HuH-7 (cell line): ENCODE data around the gene PRKRIP1.
"Not testable (repeated sequence)": the region's sequence is repeated elsewhere in the genome, so short reads cannot be mapped to it uniquely, and the experiment has no call there.

Experiments
- DNase-seq: peaks from one replicate; pipeline ENCODE4 v3.0.0; 2011; ENCODE audit warnings: low spot score

Gene PRKRIP1

DNA sequence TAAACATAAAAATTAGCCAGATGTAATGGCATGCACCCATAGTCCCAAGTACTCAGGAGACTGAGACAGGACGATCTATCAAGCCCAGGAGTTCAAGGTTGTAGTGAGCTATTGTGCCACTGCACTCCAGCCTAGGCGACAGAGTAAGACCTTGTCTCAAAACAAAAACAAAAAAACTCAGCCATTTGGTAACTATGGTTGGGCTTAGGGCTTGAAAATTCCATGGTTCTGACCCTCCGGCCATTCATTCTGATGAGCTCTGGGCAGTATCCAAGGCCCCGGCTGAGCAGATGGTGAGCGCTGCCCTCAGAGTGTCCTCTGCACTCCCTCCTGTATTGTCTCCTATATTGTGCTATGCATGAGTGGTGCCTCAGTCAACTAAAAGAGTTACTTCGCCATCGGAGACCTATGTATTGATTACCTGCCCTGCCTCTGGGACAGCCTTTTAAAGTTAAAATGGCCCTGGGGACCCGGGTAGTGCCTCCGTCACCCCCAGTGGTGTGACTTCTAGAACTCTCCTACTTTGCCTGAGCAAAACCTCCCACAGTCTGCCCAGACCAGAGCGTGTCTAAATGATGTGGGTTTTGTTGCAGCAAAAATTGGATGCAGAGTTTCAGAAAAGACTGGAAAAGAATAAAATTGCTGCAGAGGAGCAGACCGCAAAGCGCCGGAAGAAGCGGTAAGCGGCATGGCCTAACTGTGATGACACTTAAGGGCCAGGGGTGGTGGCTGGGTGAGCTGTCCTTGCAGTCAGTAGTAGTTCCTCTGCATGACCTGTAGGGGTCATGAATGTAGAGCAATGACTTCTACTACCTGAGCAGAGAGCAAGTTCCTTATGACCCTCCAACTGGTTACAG lies 8.1 kb downstream of the PRKRIP1 start:
- DNase-seq = peak; percentile 85

DNA sequence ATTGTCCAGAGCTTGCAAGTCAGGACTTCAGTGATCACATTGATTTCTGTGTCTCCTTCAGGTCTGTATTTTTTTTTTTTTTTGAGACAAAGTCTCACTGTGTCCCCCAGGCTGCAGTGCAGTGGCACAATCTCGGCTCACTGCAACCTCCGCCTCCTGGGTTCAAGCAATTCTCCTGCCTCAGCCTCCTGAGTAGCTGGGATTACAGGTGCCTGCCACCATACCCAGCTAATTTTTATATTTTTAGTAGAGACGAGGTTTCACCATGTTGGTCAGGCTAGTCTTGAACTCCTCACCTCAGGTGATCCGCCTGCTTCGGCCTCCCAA lies 8.7 kb downstream of the PRKRIP1 start:
- DNase-seq = not testable (repeated sequence)

DNA sequence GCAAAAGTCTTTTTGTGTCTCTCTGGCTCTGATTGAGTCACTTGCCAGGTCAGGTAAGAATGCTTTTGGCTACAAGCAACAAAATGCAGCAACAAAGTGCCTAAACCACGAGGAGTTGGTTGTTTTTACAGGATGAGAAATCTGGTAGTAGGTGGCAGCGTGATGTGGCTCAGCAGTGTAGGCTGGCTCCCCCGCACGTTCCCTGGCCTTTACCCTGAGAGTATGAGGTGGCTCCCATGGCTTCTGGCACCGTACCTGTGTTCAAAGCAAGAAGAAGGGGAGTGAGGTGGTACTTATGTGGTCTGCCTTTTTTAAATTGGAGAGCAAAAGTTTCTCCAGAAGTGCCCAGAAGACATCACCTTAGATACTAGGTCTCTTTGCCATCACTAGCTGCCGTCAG lies 11.7 kb downstream of the PRKRIP1 start:
- DNase-seq = no peak

DNA sequence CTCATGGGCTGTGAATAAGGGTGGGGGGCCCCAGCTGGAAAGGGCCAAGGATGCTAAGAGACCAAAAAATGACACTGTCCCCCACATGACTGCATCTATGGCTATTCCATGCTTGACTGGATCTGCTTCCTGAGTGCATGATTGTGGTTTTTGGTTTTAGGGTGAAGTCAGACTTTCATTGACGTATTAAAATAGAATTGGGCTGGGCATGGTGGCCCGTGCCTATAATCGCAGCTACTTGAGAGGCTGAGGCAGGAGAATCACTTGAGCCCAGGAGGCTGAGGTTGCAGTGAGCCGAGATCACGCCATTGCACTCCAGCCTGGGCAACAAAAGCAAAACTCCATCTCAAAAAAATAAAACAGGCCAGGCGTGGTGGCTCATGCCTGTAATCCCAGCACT lies 12.4 kb downstream of the PRKRIP1 start:
- DNase-seq = not testable (repeated sequence)

DNA sequence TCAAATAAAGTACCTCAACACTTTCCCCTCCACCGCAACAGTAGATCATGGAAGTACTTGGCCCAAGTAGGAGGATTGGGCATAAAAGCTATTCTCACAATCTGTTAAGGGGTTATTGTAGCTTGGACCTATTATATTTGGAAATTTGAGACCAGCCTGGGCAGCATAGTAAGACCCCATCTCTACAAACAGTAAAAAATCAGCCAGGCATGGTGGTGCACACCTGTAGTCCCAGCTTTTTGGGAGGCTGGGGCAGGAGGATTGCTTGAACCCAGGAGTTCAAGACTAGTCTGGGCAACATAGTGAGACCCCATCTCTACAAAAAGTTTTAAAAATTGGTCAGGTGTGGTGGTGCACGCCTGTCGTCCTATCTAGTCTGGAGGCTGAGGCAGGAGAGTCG lies 13.2 kb downstream of the PRKRIP1 start:
- no peak for DNase-seq

DNA sequence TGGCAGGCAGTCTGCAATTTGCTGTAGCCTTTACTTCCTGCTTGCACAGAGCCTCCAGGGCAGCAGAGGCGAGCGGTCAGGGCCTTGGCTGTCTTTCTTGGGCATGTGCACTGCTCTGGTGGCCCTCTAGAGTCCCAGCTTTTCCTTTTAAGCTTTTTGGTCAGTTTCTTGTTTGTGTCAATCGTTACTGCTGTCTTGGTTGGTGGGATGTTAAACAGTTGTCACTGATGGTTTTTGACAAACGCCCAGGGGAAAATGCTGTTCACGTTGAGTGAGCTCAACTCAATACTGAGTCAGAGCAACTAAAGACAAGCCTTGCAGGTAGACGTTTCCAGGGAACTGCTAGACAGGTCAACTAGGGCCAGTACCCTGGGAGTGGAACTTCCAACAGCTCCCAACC lies 14.0 kb downstream of the PRKRIP1 start:
- no peak for DNase-seq

DNA sequence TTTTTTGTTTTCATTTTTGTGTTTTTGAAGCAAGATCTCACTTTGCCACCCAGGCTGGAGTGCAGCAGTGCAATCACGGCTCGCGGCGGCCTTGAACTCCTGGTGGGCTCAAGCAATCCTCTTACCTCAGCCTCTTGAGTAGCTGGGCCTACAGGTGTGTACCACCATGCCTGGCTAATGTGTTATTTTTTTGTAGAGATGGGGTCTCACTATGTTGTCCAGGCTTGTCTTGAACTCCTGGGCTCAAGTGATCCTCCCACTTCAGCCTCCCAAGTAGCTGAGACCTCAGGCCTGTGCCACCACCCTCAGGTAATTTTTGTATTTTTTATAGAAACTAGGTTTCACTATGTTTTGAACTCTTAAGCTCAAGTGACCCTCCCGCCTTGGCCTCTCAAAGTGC lies 14.8 kb downstream of the PRKRIP1 start:
- DNase-seq = no peak

DNA sequence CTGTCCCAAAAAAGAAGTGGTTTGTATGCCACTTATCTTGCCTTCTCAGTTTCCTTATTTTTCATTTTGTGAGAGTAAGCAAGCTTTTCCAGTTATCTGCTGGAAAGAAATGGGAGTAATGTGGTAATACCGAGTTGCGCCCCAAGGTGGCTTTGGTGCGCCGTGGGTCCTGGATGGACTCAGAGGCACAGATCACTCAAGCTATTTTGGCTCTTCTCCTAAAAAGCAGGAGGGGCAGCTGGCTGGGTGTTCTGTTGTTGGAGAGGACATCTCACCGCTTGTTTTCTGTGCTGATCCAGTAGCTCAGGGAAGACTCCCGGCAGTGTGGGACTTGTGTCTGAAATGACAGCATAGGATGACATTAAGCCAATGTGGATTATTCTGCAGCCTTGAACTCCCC lies 16.4 kb downstream of the PRKRIP1 start:
- DNase-seq = peak; percentile 46

DNA sequence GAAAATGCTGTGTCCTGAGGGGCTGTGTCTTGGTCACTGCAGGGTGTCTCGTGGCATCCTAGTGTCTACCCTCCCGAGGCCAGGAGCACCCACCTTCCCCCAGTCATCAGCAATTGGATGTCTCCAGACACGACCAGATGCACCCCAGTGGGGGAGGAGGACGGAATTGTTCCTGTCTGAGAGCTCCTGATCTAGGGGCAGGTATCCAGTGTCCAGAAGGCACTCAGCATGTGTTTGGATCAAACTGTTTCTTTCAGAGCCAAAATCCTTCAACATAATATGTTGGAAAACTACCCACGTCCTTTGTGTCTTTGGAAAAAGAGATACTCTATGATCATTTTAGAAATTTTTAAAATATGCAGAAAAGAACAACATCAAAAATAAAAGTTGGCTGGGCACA lies 16.9 kb downstream of the PRKRIP1 start:
- no peak for DNase-seq

DNA sequence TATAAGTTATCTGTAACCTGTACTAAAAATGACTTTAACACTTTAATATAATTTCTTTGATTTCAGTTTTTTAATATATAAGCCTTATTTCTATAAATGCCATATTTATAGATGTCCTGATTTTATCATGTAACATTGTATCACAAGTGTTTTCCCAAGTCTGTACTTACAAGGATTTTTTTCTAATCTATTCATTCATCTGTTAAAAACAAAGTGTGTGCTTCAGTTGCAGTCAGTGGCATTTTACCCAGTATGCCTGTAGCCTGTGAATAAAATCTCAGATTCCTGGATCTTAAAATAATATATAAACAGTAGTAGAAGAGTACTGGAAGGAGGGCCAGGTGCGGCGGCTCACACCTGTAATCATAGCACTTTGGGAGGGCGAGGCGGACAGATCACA lies 17.4 kb downstream of the PRKRIP1 start:
- DNase-seq = no peak

DNA sequence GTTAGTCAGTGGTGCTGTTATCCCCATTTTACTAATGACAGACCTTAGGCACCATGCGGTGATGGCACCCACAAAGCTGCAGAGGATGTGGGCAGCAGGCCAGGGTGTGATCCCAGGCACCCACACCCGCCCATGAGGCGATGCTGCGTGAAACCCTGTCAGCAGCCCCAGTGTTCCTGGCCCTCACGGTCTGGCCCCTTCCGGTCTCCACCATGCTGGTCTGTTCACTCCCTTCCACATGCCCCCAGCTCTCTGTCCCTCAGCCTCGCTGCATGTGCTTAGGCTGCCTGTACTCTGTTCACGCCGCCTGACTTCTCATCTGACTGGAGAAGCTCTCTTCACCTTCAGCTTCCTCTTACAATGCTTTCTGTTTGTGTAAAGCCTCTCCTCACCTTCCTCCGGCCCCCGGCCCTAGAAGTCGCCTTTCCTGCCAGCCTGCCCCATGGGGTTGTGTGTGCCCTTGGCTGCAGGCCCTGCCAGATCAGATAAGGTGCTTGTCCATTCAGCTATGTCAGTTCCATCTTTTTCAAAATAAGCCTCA lies 19.6 kb downstream of the PRKRIP1 start:
- no peak for DNase-seq

DNA sequence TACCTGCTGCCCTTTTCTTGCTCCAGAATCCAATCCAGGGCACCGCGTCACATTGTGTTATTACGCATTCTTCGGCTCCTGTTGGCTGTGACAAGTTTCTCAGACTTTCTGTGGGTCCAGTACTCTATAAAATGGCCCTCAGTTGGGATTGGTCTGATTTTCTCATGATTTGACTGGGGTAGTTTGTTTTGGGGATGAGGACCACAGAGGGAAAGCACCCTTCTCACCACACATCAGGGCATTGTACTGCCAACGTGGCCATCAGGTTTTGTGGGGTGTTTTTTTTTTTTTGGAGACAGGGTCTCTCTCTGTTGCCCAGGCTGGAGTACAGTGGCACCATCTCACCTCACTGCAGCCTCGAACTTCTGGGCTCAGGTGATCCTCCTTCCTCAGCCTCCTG lies 20.2 kb downstream of the PRKRIP1 start:
- DNase-seq = no peak

DNA sequence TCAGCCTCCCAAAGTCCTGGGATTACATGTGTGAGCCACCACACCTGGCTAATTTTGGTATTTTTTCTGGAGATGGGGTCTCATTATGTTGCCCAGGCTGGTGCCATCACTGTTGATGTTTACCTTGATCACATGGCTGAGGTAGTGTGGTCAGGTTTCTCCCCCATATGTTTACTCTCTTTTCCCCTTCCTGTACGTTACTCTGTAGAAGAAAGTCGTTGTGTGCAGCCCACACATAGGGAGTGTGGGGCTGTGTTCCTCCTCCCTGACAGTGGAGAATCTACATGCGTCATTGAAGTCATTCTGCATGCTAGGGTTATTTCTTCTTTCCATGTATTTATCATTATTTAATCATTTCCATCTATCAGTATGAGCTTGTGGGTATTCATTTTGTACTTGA lies 20.9 kb downstream of the PRKRIP1 start:
- no peak for DNase-seq

DNA sequence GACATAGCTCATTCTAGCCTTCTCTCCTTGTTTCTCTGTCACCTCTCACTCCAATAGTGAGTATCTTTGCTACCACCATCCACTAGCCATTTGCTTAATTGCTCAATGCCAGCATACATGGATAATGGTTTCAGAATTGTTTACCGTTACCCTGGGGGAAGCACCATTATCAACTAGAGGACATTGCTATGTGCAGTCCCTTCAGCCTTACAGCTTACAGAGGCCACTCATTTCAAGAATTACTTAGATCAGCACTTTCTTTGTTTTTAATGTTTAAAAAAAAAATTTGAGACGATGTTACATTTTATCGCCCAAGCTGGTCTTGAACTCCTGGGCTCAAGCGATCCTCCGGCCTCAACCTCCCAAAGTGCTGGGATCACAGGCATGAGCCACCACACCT lies 22.4 kb downstream of the PRKRIP1 start:
- no peak for DNase-seq

DNA sequence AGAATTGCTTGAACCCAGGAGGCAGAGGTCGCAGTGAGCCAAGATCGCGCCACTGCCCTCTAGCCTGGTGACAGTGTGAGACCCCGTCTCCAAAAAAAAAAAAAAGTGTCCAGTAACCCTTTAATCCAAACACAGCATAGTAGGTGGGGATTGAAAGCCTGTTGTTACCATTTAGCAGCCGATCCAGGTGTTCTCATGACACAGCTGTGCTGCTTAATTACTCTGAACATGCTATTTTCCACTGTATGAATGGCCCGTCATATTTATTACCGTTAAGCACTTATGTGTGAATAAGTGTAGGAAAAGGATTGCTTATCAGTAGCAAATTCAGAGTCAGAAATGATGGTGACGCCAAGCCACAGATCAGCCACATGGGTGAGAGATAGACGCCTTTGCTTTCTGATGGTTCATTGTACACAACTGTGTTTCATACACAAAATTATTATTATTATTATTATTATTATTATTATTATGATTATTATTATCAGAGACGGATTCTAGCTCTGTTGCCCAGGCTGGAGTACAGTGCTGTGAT lies 25.6 kb downstream of the PRKRIP1 start:
- no peak for DNase-seq

DNA sequence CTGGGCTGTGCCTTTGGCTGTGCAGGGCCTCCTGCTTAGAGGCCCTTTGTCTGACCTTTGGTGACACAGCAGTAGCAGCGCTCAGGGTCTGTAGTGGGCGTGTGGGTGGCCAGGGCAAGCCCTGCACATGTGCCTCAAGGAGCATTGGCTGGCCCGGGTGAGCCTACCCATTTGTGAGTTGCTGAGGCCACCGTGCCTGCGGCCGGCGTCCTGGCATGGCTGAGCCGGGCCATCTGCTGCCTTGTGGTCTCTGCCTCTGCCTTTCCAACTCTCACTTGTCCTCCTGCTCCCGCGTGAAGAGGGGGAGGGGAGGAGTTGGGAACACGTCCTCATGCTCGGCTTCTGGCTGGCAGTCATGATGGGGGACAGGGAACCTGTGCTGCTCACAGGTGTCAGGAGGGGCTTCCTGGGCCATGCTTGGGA lies 28.0 kb downstream of the PRKRIP1 start:
- no peak for DNase-seq

DNA sequence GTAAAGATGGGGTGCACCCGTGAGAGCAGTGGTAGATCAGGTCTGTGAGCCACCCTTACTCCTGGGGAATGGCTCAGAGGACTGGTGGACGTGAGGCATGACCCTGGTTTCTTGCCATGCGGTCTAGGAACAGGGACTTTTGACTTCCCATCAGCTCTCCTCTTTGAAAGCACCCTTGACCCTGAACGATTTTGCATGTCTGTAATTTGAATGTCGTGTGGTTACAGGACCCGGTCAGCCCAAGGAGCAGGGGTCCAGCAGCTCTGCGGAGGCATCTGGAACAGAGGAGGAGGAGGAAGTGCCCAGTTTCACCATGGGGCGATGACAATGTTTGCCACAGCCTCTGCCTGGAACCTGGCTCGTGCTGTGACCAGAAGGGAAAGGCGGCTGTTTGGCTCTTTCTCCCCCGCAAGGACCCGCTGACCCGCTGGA lies 28.6 kb downstream of the PRKRIP1 start:
- no peak for DNase-seq

DNA sequence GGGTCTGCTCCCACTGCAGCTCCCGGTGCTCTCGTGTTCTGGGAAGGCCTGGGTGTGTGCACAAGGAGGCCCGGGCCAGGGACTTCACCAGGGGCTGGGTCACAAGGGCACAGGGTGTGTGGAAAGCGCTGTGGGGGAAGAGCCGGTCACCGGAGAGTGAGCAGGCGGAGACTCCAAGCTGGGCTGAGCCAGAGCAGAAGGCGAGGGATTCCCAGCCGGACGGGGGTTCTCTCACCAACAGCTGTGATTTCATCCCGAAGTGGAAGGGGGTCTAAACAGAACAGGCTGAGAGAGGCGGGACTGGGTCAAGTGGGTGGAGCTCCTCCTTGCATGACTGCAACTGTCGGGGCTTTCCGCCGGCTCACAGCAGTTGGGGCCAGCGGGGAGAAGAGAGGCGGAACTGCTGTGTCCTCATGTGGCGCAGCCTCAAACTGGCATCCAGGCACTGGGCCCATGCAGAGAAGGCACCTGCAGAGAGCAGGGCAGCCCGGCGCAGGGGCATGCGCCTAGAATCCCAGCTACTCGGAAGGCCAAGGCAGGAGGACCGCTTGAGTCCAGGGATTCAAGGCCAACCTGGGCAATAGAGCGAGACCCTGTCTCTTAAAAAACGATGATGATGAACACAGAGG lies 29.6 kb downstream of the PRKRIP1 start:
- DNase-seq = no peak

DNA sequence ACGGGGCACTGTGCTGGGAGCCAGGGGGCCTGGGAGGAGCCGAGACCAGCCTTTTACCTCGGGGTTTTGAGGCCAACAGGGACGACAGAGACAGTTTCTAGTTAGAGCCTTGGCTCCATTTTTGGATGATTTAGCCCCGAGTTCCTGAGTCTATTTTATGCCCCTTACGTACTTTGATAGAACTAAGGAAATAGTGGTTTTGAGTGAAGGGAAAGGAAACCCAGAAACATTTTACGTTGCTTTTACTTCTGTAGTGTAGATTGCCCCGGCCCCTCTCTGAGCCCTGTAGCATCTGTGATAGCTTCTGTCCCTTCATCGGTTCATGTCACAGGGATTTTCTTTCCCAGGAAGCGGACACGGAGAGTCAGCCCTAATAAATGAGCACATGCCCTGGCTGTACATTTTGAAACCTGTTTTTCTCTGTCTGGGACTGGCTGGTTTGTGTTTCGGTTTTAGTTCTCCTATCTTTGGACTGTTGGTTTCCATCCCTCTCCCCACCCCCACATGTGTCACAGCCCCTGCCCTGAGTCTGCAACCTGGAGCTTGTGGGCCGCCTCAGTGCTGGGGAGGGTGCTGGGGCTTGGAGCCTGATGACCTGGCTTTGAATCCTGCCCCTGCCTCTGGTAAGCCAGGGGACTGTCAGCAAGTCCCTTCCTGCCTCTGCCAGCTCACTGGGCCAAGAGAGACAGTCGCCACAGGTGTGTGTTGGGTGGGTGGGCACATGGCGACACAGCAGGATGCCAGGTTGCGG lies 30.3 kb downstream of the PRKRIP1 start:
- no peak for DNase-seq

DNA sequence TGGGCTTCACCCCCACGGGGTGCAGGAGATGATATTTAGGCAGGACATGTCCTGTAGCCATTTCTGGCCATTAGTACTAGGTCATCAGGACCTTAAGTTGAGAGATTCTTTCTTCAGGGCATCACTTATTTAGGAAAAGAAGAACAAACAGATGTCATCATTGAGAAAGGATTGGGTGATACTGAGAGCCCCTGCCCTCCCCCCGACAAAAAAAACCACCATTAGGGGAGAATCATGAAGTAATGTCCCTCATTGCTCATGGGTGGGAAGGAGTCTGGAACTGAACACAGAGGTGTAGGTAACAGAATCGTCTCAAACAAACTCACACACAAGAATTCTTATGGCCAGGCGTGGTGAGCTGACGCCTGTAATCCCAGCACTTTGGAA lies 30.8 kb downstream of the PRKRIP1 start:
- DNase-seq = no peak

DNA sequence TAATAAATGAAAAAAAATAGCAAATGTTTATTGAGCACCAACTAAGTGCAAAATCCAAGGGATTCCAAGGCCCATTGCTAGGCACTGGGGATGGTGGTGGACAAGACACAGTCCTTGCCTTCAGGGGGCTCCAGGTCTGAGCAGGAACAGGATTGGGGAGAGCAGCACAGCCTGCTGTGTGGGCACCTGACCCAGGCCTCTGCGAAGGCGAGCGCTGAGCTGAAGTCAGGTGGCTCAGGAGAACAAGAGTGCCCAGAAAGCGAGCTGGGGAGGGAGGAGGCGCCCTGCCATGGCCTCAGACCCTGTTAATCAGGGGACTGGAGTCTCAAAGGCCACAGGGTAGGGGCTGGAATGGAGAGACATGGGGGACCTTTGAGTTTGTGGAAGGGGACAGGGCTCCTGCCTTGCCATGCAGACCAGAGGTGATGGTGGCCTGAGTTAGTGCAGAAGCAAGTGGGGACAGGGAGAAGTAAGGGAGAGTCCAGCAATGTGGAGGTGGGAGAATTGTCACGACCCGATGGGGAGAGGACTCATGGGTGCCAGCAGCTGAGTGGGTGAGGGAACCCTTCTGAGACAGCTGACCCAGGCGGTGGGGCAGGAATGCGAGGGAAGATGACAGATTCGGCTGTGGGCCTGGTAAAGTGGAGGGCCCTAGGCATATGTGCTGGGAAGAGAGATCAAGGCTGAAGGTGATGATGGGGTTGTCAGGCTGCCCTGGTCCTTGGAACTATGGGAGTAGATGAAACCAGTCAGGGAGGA lies 33.2 kb downstream of the PRKRIP1 start:
- DNase-seq = no peak
